Hindlimb muscle (tissue), 1 donor: ENCODE measurements around the gene PPFIBP2. TPM values are rescaled to one million over a fixed set of nuclear protein-coding genes. Genes with fewer than 3 reads are reported as not detected.

ENCODE experiments used
- DNase-seq: peaks from one replicate; pipeline ENCODE4 v3.0.0-alpha.2; 2013
- polyA plus RNA-seq: library from polyadenylated mRNA; unstranded; fragments of 120-200 nt; gene quantifications from one replicate; pipeline ENCODE4 v1.2.1, GENCODE V29; 2013; ENCODE audit not compliant: insufficient read length

Gene PPFIBP2
- polyA plus RNA-seq, 1 donor, result 73.3 TPM

DNA sequence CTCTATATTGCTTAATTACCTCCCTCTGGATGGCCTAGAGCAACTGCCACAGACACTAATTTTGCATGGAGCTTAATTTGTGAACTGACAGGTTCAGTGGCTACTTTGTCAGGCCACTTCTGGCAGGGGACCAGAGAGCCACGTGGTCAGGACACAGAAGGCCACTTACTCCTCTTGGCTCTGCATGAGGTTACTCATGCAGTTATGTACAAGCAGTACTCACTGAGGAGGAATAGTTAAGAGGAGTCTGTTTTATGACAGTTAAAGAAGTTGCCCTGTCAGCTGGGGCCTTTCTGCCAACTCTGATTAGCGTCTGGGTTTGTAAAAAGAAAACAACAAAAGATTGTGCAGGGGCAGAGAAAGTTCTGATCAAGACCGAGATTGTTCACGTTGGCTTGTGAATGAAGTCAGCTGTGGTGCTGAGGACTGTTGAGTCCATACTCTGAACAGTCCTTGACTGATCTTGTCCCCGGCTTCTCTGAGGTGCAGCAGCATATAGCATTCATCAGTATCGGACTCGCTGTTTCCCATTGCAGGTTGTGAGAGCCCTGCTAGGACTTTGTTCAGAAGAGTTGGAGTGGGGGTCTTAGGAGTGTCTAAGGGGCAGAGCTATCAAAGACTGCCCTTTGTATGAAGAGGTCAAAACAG, 41.4 kb downstream of the PPFIBP2 start:
- DNase-seq, result no peak

DNA sequence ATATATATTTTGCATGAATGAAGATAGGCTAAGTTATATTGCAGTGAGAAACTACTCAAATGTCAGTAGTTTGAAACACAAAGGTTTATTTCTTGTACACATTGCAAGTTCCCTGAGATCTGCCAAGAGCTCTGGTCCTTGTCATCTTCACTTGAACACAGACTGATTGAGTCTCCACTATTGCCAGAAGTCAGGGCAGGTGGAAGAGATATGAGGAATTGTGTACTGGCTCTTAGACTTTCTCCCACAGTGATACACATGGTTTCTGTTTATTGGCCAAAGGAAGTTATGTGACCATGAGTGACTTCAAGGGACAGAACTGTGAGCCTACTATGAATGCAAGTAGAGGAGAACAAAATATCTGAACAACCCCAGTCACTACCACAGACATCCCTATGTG, 44.2 kb downstream of the PPFIBP2 start:
- DNase-seq, result no peak

GRCh38 chr11:7559398-7560283, 45.8 kb downstream of the PPFIBP2 start:
- DNase-seq, result no peak

- DNase-seq, result no peak
Observed at GRCh38 chr11:7561562-7561961, 47.8 kb downstream of the PPFIBP2 start.

DNA sequence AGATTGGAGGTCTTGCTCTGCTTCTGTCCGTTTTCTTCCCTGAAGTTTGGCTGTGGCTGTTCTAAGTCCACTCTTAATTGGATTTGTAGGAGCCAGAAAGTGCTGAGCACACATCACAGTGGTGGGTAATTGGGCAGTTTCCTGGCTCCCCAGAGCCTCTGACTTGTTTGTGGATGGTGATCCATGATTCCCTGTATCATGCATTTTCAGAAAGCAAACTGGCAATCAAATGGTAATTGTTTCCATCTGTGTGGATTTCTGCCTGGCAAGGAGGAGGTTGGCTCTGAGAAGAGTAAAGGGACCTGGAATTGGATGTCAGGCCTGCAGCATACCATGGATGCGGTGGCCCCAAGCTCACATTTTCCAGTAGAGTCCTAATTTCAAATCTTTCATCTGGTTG, 49.5 kb downstream of the PPFIBP2 start:
- DNase-seq, result no peak

DNA sequence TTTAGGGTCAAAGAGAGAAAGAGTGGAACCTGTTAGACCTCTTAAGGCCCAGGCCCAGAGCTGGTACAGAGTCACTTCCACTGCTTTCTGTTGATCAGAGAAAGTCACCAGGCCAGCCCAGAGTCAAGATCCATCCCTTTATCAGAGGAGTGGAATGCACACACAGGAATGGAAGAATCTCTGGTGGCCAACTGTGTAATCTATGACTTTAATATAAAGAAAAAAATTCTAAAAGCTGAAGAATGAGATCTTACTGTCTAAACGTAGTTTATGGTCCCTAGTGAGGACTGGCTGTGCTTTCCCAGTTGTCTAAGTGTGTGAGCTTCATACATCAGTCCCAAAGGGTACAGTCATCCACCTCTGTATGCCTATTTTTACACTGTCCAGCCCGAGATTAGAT, 51.0 kb downstream of the PPFIBP2 start:
- DNase-seq, result no peak

DNA sequence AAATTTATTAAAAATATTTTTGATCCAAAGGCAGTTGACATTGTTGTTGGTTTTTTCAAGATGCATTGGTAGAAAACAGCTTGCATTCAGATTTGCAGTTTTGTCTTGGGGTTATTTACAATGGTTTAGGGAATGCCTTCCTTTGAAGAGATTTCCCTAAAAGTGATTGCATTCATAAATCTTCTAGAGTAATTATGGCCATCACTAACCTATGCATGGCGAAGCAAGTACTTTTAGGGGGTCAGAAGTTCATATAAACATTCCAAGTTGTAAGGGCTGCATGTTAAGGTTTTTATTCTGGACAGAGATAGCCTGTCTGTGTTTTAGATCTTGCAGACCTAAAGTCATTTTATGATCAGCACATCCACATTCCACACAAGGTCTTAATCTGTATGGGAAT, 53.5 kb downstream of the PPFIBP2 start:
- no peak for DNase-seq

DNA sequence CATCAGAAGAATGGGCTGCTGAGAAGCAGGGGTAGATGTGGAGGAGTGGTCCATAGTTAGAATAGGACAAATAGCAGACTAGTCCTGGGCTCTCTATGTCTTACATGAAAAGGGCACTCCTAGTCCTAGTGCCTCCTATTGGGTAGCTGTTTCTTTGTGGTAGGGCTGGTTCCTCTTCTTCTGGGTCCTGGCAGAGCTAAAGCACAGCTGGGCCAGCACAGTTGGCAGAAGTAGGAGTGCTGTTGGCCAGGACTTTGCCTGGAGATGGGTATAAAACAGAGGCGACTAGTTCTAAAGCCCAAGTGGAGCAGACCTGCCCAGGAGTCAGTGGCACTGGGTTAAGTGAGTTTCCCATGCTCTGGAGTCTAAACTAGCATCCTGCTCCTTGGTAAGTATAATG, 55.2 kb downstream of the PPFIBP2 start:
- DNase-seq, result no peak

DNA sequence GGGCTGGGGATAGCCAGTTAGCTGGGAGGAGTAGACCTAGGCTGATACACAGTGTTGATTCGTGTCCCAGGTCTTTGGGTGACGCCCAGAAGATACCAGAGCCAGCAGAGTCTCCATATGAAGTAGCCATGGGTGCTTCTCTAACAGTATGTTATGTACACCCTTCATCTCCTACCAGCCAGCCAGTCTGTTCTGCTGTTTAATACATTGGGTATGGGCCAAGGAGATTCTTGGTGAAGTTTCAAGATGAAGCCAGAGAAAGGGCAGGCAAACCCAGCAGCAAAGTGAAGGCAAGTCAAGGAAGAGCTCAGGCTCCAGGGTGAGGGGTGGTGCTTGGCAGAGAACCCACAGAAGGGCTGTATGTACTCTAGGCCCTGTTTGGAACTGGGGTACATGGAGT, 56.4 kb downstream of the PPFIBP2 start:
- no peak for DNase-seq

- no peak for DNase-seq
Observed at GRCh38 chr11:7570938-7571521, 57.2 kb downstream of the PPFIBP2 start.

DNA sequence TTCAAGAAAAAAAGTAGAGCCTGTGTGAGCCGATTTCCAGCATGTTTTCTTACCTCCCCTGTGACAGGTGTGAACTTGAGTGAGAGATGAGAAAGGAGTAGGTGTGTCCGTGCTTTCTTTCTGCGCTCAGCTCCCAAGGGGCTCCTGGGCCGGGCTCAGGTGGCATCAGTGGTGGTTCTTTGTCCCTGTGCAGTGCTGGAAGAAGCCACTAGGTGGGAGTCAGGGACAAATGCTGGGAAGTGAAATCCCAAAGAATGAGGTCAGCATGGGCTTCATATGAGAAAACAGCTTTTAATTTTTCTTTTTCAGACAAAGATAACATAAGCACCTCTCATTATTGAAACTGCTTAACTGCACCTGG, 57.8 kb downstream of the PPFIBP2 start:
- DNase-seq, result peak; percentile 76

- DNase-seq, result no peak
Observed at GRCh38 chr11:7572001-7572712, 58.4 kb downstream of the PPFIBP2 start.

GRCh38 chr11:7573193-7573557, 59.4 kb downstream of the PPFIBP2 start:
- no peak for DNase-seq

GRCh38 chr11:7573558-7574296, 59.9 kb downstream of the PPFIBP2 start:
- no peak for DNase-seq

GRCh38 chr11:7574491-7575130, 60.8 kb downstream of the PPFIBP2 start:
- no peak for DNase-seq

GRCh38 chr11:7575841-7576725, 62.3 kb downstream of the PPFIBP2 start:
- no peak for DNase-seq

- peak; percentile 79 for DNase-seq
Observed at GRCh38 chr11:7576726-7577290, 63.0 kb downstream of the PPFIBP2 start.

DNA sequence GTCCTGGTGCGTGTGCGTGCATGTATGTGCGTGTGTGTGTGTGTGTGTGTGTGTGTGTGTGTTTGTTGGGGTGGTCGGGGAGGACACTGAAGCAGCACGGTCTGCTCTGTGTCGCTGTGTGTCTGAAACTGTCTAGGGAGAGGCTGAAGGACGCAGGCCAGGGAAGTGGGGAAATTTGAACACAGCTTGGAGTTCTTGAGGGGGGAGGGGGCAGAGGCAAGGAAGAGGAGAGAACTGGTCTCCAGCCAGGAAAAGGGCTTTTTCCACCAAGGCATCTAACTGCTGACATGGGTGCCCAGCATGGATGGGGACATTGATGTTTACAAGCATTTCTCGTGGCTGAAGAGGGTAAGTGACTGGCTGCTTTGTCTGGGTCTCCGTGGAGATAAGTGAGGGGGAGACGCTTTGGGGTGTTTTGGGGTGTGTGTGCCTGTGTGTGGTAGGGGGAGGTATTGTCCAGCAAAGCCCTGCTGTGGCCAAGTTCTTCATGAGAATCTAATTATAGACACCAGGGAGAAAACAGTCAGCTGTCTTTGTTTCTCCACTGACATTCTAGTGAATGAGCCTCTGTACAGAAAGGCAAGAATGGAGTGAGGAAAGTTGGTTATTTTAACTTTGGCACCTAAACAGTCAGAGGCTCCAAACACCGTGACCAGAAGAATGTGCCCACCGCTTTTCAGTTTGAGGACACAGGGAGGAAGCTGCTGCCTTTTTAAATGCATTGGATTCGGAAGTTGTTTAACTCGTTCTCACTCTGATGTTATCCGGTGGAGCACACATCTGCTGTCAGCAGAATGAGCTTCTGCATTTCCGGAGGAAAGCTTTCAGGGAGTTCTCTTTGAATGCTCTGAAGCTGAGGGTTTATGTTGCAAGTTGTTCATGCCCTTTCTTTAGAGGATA, 63.7 kb downstream of the PPFIBP2 start:
- DNase-seq, result peak; percentile 69

GRCh38 chr11:7578276-7578955, 64.6 kb downstream of the PPFIBP2 start:
- no peak for DNase-seq
